HG02884 (cell line): ENCODE results near the gene INPP4B.
"Not testable (repeated sequence)": the region's sequence is repeated elsewhere in the genome, so short reads cannot be mapped to it uniquely, and the experiment has no call there.

Experiments used
- ATAC-seq: cut with Tn5 transposase; IDR thresholded peaks from one replicate; pipeline ENCODE4 v1.9.1; 2021; ENCODE audit warnings: mild to moderate bottlenecking, moderate library complexity; ENCODE audit not compliant: unreplicated experiment

The INPP4B gene

DNA sequence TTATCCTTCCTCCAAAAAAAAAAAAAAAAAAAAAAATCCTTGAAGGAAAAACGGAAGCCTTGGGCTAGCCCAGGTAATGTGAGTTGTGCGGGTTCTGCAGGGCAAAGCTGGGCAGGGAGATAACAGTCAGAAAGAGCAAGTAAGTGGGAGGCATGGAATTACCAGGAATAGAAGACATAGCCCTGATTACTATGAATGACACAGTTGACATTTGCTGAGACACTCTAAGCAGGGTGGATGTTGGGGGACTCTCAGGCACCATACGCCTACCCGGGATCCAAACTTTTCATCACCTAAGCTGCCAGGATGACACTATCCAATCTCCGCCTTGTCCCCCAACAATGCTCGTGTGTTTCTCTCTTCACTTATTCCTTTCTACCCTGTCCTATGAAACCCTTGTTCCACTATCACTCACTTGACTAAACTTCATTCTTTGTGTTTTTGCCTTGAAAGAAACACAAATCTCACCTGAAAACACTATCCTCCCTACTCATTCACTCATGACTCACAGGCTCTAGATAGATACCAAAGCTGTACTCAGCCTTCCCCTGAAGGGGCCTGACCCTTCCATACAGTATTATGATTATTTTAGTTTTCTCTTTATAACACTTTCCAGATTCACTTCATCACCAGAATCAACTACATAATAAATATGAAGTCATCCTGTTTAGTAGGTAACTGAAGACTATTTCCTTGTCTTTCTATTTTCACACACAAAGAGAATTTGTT, 158.4 kb downstream of the INPP4B start:
- no peak for ATAC-seq

- no peak for ATAC-seq
These were observed 160.0 kb downstream of the INPP4B start for GRCh38 chr4:142686081-142686480.

DNA sequence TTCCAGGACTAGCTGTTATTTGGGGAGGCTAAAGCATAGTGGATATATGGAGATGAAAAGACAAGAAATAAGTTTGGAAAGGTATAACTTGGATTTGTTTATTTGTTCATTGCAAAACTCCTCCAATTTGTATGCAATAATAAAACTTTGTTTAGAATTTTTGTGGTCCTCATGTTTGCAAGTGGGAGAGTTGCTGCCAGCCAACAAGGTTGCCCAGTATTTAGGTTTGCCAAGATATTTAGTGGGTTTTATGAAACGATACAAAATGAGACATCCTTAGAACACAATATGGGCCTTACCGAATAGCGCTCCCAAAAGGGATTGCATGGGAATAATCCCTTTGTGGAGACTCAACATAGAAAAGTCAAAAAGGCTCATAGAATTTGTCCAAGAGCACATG, 162.1 kb downstream of the INPP4B start:
- no peak for ATAC-seq

DNA sequence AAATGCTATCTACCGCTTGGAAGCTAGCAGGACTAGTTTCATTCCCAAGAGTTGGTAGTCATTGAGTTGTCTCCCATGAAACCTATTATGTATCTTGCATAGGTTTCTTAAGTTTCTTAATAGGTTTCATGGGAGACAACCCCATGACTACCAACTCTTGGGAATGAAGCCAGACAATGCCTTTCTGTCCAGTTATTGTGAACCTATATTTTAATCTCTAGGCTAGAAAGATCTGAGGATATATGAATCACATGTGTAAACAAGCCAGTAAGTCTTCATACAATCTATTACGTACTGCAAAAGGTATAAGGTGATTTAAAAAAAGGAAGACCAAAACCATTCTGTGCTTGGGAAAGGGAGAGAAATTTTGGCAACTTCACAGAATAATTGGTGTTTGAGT, 162.6 kb downstream of the INPP4B start:
- ATAC-seq, result no peak

GRCh38 chr4:142671516-142671915, 174.6 kb downstream of the INPP4B start:
- ATAC-seq, result no peak

DNA sequence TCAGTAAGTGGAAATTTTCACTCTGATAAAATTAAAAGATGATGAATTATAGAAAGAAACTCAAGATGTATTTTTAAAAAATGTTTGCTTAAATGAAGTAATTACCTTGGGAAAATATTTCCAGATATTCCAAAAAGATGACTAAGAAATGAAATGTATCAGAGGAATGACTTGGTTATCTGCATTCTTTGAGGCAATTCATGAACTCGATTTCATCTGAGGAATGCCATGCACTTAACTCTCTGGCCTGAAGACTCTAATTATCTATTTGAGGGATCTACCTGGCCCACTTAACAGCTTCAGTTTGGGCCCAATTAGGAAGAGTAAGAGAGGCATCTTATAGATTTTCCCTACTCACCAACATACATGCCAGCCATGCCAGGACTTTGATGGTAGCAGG, 182.3 kb downstream of the INPP4B start:
- no peak for ATAC-seq

- ATAC-seq, result no peak
These were observed 185.4 kb downstream of the INPP4B start for GRCh38 chr4:142660728-142661127.

DNA sequence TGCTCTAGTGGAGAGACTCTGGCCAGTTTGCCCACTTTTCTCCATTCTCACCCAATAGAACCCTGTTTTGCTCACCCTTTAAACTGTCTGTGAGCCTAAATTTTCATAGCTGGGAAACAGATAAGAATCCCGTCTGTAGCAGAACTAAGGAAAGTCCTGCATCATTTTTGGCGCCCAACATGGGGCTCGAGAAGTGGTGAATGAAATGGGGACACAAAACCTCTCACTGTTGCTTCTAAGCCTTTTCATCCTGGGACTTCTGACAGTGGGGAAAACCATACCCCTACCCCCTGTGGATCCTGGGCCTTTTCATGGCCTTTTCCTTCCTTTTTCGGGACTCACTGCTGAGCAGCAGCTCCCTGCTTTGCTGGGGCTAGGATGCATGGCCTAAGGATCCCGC, 189.9 kb downstream of the INPP4B start:
- no peak for ATAC-seq

- ATAC-seq, result no peak
These were observed 197.7 kb downstream of the INPP4B start for GRCh38 chr4:142648378-142648777.

DNA sequence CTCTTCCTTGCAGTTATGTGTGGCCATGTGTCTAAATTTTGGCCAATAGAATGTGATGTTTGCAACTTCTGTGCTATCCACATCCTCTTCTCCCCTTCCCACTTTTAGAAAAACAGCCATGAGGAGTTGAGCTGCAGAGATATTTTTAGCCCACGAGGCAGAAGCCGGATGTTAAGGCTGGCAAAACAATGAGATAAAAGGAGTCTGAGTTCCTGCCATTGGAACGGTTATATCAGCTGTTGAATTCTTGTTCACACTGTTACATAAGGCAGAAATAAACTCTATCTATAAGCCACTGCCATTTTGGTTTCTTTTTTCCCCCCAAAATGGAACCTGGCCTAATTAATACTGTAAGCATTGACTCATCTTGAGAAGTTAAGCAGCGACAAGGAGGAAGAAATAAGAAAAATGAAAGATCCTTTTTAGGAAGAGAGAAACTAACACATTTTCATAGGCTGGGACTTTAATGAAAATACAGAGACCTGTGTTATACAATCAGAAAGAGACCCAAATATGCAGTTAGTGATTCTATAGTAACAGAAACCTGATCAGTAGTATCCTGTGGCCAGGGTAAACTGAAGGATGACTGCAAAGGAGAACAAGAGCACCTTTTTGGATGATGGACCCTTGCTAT, 200.5 kb downstream of the INPP4B start:
- no peak for ATAC-seq

- ATAC-seq, result not testable (repeated sequence)
These were observed 201.5 kb downstream of the INPP4B start for GRCh38 chr4:142644628-142645027.

DNA sequence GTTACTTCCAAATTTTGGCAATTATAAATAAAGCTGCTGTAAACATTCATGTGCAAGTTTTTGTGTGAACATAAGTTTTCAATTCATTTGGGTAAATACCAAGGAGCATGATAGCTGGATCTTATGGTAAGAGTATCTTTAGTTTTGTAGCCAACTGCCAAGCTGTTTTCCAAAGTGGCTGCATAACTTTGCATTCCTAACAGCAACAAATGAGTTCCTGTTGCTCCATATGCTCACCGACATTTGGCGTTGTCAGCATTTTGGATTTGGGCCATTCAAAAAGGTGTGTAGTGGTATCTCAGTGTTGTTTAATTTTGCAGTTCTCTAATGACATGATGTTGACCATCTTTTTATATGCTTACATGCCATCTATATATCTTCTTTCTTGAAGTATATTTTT, 208.5 kb downstream of the INPP4B start:
- ATAC-seq, result no peak

GRCh38 chr4:142631836-142632235, 214.3 kb downstream of the INPP4B start:
- no peak for ATAC-seq

- ATAC-seq, result no peak
These were observed 230.8 kb downstream of the INPP4B start for GRCh38 chr4:142615324-142615665.

- ATAC-seq, result no peak
These were observed 231.3 kb downstream of the INPP4B start for GRCh38 chr4:142614621-142615323.

GRCh38 chr4:142607976-142608375, 238.1 kb downstream of the INPP4B start:
- ATAC-seq, result no peak

DNA sequence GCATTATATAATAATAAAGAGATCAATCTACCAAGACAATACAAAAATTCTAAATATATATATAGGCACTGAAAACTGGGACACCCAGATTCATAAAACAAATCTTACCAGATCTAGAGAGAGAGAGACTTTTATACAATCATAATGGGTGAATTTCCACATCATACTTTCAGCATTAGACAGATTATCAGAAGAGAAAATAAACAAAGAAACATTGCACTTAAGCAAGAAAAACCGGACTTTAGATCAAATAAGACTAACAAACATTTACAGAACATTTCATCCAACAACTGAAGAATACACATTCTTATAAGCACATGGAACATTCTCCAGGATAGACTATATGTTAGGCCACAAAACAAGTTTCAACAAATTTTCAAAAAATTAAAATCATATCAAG, 245.1 kb downstream of the INPP4B start:
- ATAC-seq, result no peak

GRCh38 chr4:142598132-142598531, 248.0 kb downstream of the INPP4B start:
- ATAC-seq, result no peak

- ATAC-seq, result no peak
These were observed 249.5 kb downstream of the INPP4B start for GRCh38 chr4:142596595-142596994.

- ATAC-seq, result no peak
These were observed 250.0 kb downstream of the INPP4B start for GRCh38 chr4:142596121-142596520.

- no peak for ATAC-seq
These were observed 250.8 kb downstream of the INPP4B start for GRCh38 chr4:142595222-142595871.

GRCh38 chr4:142585411-142585810, 260.7 kb downstream of the INPP4B start:
- ATAC-seq, result no peak
